Endodermal cell (in vitro differentiated cells): ENCODE data around the gene SNRPD3. TPM values are rescaled to one million over a fixed set of nuclear protein-coding genes. Genes with fewer than 3 reads are reported as not detected.

Experiments
- DNase-seq: peaks from one replicate; pipeline ENCODE4 v3.0.0-alpha.2; 2017
- H3K27ac ChIP-seq: 2 replicates; pipeline ENCODE4 v1.5.1; 2013; ENCODE audit warnings: mild to moderate bottlenecking, low read depth, low read length, moderate library complexity
- H3K27me3 ChIP-seq: 2 replicates; pipeline ENCODE4 v1.6.1; 2013; ENCODE audit warnings: mild to moderate bottlenecking, low read length, moderate library complexity; ENCODE audit not compliant: insufficient read depth, control insufficient read depth, poor library complexity, severe bottlenecking
- H3K36me3 ChIP-seq: 2 replicates; pipeline ENCODE4 v1.7.0; 2013; ENCODE audit warnings: mild to moderate bottlenecking, low read length, moderate library complexity; ENCODE audit not compliant: control insufficient read depth, insufficient read depth
- H3K4me1 ChIP-seq: one replicate; pipeline ENCODE4 v1.7.0; 2013; ENCODE audit warnings: low read length; ENCODE audit not compliant: control insufficient read depth, insufficient read depth
- H3K4me3 ChIP-seq: 2 replicates; pipeline ENCODE4 v1.5.1; 2013; ENCODE audit warnings: mild to moderate bottlenecking, low read length, moderate library complexity
- H3K9ac ChIP-seq: 2 replicates; pipeline ENCODE4 v1.6.1; 2013; ENCODE audit warnings: mild to moderate bottlenecking, low read length, moderate library complexity; ENCODE audit not compliant: poor library complexity, severe bottlenecking; ENCODE audit errors: extremely low read depth
- H3K9me3 ChIP-seq: 2 replicates; pipeline ENCODE4 v1.6.1; 2013; ENCODE audit warnings: mild to moderate bottlenecking, low read length, moderate library complexity; ENCODE audit not compliant: control insufficient read depth
- H3K27ac Mint-ChIP-seq: 2 replicates; pipeline ENCODE4 v1.8.0; 2020; ENCODE audit warnings: mixed read lengths
- H3K27me3 Mint-ChIP-seq: 2 replicates; pipeline ENCODE4 v1.8.0; 2021; ENCODE audit warnings: mild to moderate bottlenecking, mixed read lengths; ENCODE audit not compliant: insufficient read depth
- H3K36me3 Mint-ChIP-seq: 2 replicates; pipeline ENCODE4 v1.8.0; 2020; ENCODE audit warnings: low read depth, mixed read lengths
- H3K4me1 Mint-ChIP-seq: 2 replicates; pipeline ENCODE4 v1.8.0; 2020; ENCODE audit warnings: mixed read lengths
- H3K4me3 Mint-ChIP-seq: 2 replicates; pipeline ENCODE4 v1.8.0; 2020; ENCODE audit warnings: mild to moderate bottlenecking, moderate library complexity, mixed read lengths
- H3K9me3 Mint-ChIP-seq: 2 replicates; pipeline ENCODE4 v1.8.0; 2020; ENCODE audit warnings: mild to moderate bottlenecking, mixed read lengths
- CTCF ChIP-seq: fragments of 200-600 bp; sonication (generic); conservative IDR thresholded peaks from 2 replicates; pipeline ENCODE4 v1.5.0; 2021; ENCODE audit warnings: antibody characterized with exemption, mild to moderate bottlenecking
- WGBS, 2 experiments: methylation state at CpG; one replicate each; pipeline versions ENCODE4 v1.1.5 to v1.1.7; 2013; ENCODE audit warnings: missing lambda C conversion rate in 2 of 2, mixed read lengths in 1 of 2; ENCODE audit not compliant: insufficient coverage in 1 of 2, insufficient read length in 1 of 2; 5-methylcytosine and 5-hydroxymethylcytosine counted together
- total RNA-seq, 2 donors: library from RNA; stranded (reverse); fragmentation: NEBNext Ultra II Directional in 1 of 2; extraction: Animal tissue kit (Norgen Biotek cat#: 25700) in 1 of 2; gene quantifications; 2 replicates in 1 of 2; 3 replicates in 1 of 2; pipeline ENCODE4 v1.2.1, GENCODE V29; 2021

Gene SNRPD3
- total RNA-seq, 2 donors from 2014 or later = 158 to 180 TPM

GRCh38 chr22:24585927-24586546 is 30.2 kb downstream of the SNRPD3 start:
- H3K4me3 Mint-ChIP-seq = no peak overlapping the region
- H3K4me1 ChIP-seq = no peaks in the 10 kb centered on the region
- H3K36me3 Mint-ChIP-seq = no peaks in the 10 kb centered on the region
- no peaks in the 10 kb centered on the region for H3K27me3 ChIP-seq
- DNase-seq = no peak
- H3K27me3 Mint-ChIP-seq = no peaks in the 10 kb centered on the region
- H3K27ac ChIP-seq = no peak overlapping the region
- no peak for TF ChIP-seq CTCF
- H3K36me3 ChIP-seq = no peaks in the 10 kb centered on the region
- no peaks in the 10 kb centered on the region for H3K9me3 ChIP-seq
- no peak overlapping the region for H3K27ac Mint-ChIP-seq
- H3K4me1 Mint-ChIP-seq = no peaks in the 10 kb centered on the region
- H3K4me3 ChIP-seq = no peak overlapping the region
- no peak overlapping the region for H3K9ac ChIP-seq
- H3K9me3 Mint-ChIP-seq = no peaks in the 10 kb centered on the region
- WGBS, 2 experiments = 93 to 96% methylated on average over 13 to 24 of the region's 24 CpGs

DNA sequence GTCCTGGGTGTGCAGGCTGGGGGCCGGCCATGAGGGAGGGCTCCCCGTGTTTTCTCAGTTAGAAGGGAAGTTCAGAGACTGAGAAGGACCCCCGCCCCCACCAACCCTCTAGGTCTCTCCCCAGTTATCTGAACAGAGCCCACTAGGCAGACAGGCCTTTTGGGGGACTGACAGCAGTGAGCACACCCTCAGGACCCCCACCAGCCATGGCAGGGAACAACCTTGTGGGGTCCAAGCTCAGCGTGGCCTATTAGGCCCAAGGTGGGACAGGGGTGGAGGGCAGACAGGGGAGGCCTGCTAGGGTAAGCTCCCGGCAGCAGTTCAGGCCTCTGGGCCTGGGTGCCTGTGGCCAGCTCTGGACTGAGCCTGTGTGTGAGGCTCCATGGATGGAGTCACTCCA is 31.5 kb downstream of the SNRPD3 start:
- Mint-ChIP-seq H3K27me3 (no peaks in the 10 kb centered on the region), H3K4me1 (no peaks in the 10 kb centered on the region), H3K4me3 (no peak overlapping the region), H3K27ac (no peak overlapping the region), H3K9me3 (no peaks in the 10 kb centered on the region), H3K36me3 (no peaks in the 10 kb centered on the region)
- WGBS, 2 experiments = 94% methylated on average over 5 of the region's 5 CpGs; no CpG with 5 or more reads in 1 of the 2 experiments
- Histone ChIP-seq H3K9ac (no peak overlapping the region), H3K36me3 (no peaks in the 10 kb centered on the region), H3K27me3 (no peaks in the 10 kb centered on the region), H3K4me1 (no peaks in the 10 kb centered on the region), H3K27ac (no peak overlapping the region), H3K4me3 (no peak overlapping the region), H3K9me3 (no peaks in the 10 kb centered on the region)
- DNase-seq = no peak
- no peak for TF ChIP-seq CTCF

GRCh38 chr22:24587948-24588347 is 32.1 kb downstream of the SNRPD3 start:
- H3K4me3 ChIP-seq = no peak overlapping the region
- no peaks in the 10 kb centered on the region for H3K36me3 ChIP-seq
- no peaks in the 10 kb centered on the region for H3K27me3 ChIP-seq
- H3K9me3 ChIP-seq = no peaks in the 10 kb centered on the region
- 93 to 95% methylated on average over 6 to 8 of the region's 8 CpGs for WGBS, 2 experiments
- H3K36me3 Mint-ChIP-seq = no peaks in the 10 kb centered on the region
- no peak overlapping the region for H3K27ac Mint-ChIP-seq
- no peak overlapping the region for H3K4me3 Mint-ChIP-seq
- H3K4me1 ChIP-seq = no peaks in the 10 kb centered on the region
- H3K27ac ChIP-seq = no peak overlapping the region
- no peak for TF ChIP-seq CTCF
- H3K9ac ChIP-seq = no peak overlapping the region
- no peaks in the 10 kb centered on the region for H3K9me3 Mint-ChIP-seq
- no peak for DNase-seq
- H3K4me1 Mint-ChIP-seq = no peaks in the 10 kb centered on the region
- H3K27me3 Mint-ChIP-seq = no peaks in the 10 kb centered on the region
